IMR-90 (cell line): ENCODE results near the gene ERMP1.

ENCODE experiments used
- BHLHE40 ChIP-seq: fragments of 150-350 bp; IDR thresholded peaks from 2 replicates; pipeline ENCODE4 v1.6.1; 2016; ENCODE audit warnings: mild to moderate bottlenecking, low read depth, low read length
- CEBPB ChIP-seq: IDR thresholded peaks from 2 replicates; pipeline ENCODE4 v1.6.1; 2012; ENCODE audit warnings: low read depth, low read length, improper control_type of control experiment
- MAZ ChIP-seq: IDR thresholded peaks from 2 replicates; pipeline ENCODE4 v1.6.1; 2012; ENCODE audit warnings: low read depth, mild to moderate bottlenecking, low read length, improper control_type of control experiment, moderate library complexity, borderline replicate concordance
- NFE2L2 ChIP-seq: fragments of 150-350 bp; IDR thresholded peaks from 2 replicates; pipeline ENCODE4 v1.6.1; 2016; ENCODE audit warnings: low read depth, mild to moderate bottlenecking, low read length
- POLR2A ChIP-seq: IDR thresholded peaks from 2 replicates; pipeline ENCODE4 v1.6.1; 2012; ENCODE audit warnings: mild to moderate bottlenecking, low read depth, low read length
- RAD21 ChIP-seq: IDR thresholded peaks from 2 replicates; pipeline ENCODE4 v1.6.1; 2012; ENCODE audit warnings: low read length, improper control_type of control experiment
- RCOR1 ChIP-seq: IDR thresholded peaks from 2 replicates; pipeline ENCODE4 v1.6.1; 2012; ENCODE audit warnings: mild to moderate bottlenecking, low read length, improper control_type of control experiment; ENCODE audit not compliant: insufficient replicate concordance
- RFX5 ChIP-seq: IDR thresholded peaks from 2 replicates; pipeline ENCODE4 v1.8.0; 2012; ENCODE audit warnings: low read depth, mild to moderate bottlenecking, low read length, moderate library complexity
- SMC3 ChIP-seq: fragments of 150-350 bp; IDR thresholded peaks from 2 replicates; pipeline ENCODE4 v1.6.1; 2016; ENCODE audit warnings: low read depth, mild to moderate bottlenecking, antibody characterized with exemption, low read length, moderate library complexity
- TF ChIP-seq, protein P1 (sequence below): conservative IDR thresholded peaks from 2 replicates; pipeline ENCODE4 v1.5.1; 2012; ENCODE audit warnings: mild to moderate bottlenecking, low read depth, low read length, improper control_type of control experiment
- TF ChIP-seq, protein P2 (sequence below): fragments of 150-350 bp; IDR thresholded peaks from 2 replicates; pipeline ENCODE4 v1.6.1; 2016; ENCODE audit warnings: low read depth, mild to moderate bottlenecking, low read length, moderate library complexity, borderline replicate concordance

DNA sequence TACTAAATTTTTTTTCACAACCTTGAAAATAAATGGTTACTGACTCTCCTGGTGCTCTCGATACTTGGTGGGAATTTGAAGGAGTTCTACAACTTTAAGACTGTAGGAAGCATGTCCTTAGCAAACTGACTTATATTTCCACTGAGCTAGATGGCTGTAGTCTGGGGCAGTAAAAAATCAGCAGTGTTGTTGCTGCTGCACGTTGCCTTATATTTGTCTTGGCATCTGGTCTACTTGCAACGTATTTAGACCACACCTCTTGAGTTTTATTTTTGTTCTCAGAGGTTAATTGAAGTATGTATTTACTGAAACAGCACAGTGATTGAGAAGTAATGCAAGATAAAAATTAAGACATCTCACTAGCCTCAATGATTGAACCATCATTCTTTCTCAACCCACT, 76.3 kb downstream of the ERMP1 start:
- TF ChIP-seq, protein P1, sequence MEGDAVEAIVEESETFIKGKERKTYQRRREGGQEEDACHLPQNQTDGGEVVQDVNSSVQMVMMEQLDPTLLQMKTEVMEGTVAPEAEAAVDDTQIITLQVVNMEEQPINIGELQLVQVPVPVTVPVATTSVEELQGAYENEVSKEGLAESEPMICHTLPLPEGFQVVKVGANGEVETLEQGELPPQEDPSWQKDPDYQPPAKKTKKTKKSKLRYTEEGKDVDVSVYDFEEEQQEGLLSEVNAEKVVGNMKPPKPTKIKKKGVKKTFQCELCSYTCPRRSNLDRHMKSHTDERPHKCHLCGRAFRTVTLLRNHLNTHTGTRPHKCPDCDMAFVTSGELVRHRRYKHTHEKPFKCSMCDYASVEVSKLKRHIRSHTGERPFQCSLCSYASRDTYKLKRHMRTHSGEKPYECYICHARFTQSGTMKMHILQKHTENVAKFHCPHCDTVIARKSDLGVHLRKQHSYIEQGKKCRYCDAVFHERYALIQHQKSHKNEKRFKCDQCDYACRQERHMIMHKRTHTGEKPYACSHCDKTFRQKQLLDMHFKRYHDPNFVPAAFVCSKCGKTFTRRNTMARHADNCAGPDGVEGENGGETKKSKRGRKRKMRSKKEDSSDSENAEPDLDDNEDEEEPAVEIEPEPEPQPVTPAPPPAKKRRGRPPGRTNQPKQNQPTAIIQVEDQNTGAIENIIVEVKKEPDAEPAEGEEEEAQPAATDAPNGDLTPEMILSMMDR: no peak
- TF ChIP-seq RCOR1: no peak
- no peak for TF ChIP-seq BHLHE40
- TF ChIP-seq NFE2L2: no peak
- TF ChIP-seq, protein P2, sequence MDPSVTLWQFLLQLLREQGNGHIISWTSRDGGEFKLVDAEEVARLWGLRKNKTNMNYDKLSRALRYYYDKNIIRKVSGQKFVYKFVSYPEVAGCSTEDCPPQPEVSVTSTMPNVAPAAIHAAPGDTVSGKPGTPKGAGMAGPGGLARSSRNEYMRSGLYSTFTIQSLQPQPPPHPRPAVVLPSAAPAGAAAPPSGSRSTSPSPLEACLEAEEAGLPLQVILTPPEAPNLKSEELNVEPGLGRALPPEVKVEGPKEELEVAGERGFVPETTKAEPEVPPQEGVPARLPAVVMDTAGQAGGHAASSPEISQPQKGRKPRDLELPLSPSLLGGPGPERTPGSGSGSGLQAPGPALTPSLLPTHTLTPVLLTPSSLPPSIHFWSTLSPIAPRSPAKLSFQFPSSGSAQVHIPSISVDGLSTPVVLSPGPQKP: no peak
- TF ChIP-seq MAZ: no peak
- no peak for TF ChIP-seq SMC3
- no peak for TF ChIP-seq RFX5
- TF ChIP-seq POLR2A: no peak
- no peak for TF ChIP-seq CEBPB
- TF ChIP-seq RAD21: no peak
